Measurements from ENCODE around the gene CTR9. TPM values are rescaled to one million over a fixed set of nuclear protein-coding genes. Genes with fewer than 3 reads are reported as not detected.
A peak's percentile ranks its signal among the peaks of the same experiment; 100 is the strongest.

CTR9 gene
- polyA plus RNA-seq, 1 of the 3 experiments (the other 2 are of a cell fraction), result 10.1 TPM

DNA sequence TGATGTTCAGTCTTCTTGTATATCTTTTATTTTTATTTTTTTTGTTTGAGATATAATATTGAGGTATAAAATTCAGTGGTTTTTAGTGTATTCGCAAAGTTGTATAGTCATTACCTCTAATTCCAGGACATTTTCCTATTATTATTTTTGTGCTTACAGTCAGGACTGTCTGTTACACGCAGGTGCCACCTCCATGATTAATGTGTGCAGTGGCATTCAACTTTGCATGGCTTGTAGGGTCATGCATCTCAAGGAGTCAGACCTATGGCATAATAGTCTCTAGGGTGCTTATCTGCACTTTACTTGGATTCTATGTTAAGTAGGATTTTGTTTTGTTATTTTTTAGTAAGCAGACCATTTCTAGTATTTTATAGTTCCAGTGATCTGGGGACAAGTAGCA, 1.0 kb downstream of the CTR9 start:
- H3K27ac ChIP-seq (ENCODE audit: low read depth in 2 of 2, low read length in 1 of 2), result peak overlapping the region in 1 of 2 experiments; percentile 94; a peak in 1 of 4 replicates
- POLR2A ChIA-PET, result interaction anchor here (1.4 kb wide), 1 partner anchor 57 kb away, joined by 18 read pairs; the partner anchor contains the start of gene EIF4G2
- peaks cover 35% of the 10 kb centered on the region for H3K79me2 ChIP-seq (ENCODE audit: insufficient read depth)
- no peaks in the 10 kb centered on the region for H3K27me3 ChIP-seq (ENCODE audit: insufficient read depth)
- peaks cover 11% of the 10 kb centered on the region for H3F3A ChIP-seq (replicated peaks; ENCODE audit: insufficient read depth)
- no peak for DNase-seq
- CTCF ChIA-PET, result interaction anchor here (1.1 to 1.9 kb wide), 3 partner anchors 16 to 33 kb away, joined by 3 to 12 read pairs (median 3); no protein-coding TSS in a partner anchor
- no peaks in the 10 kb centered on the region for H3K9me2 ChIP-seq
- peak overlapping the region; percentile 76 to 98 for H3K4me3 ChIP-seq (ENCODE audit: low read depth in 2 of 2, low read length in 1 of 2)
- peak overlapping the region; percentile 83; the same call in 1 of the 2 replicates for H3K9ac ChIP-seq
- 3% methylated on average over 2 of the region's 2 CpGs for WGBS (ENCODE audit: low lambda C conversion rate)
- H3K36me3 ChIP-seq (replicated peaks in 1 of 2; ENCODE audit: control insufficient read depth in 1 of 2, insufficient read depth in 2 of 2, low read length in 1 of 2), result peaks cover 39 to 42% of the 10 kb centered on the region in 2 experiments
- TF ChIP-seq RAD21 (IDR thresholded peaks at IDR 0.05; ENCODE audit: low read length), result no peak
- TF ChIP-seq RCOR1 (IDR thresholded peaks at IDR 0.05; ENCODE audit: low read length), result no peak
- TF ChIP-seq YY1 (IDR thresholded peaks at IDR 0.05; ENCODE audit: low read depth), result no peak
- no peak for TF ChIP-seq NFIC (IDR thresholded peaks at IDR 0.05; ENCODE audit: borderline replicate concordance)
- TF ChIP-seq RXRA (IDR thresholded peaks at IDR 0.05; ENCODE audit: borderline replicate concordance, low read depth), result no peak
- TF ChIP-seq FOSL2 (IDR thresholded peaks at IDR 0.05; ENCODE audit: borderline replicate concordance, low read depth), result no peak
- peak overlapping the region; percentile 85; the same call in 1 of the 2 replicates for H2AFZ ChIP-seq (ENCODE audit: low read depth)
- H3K4me2 ChIP-seq, result peak overlapping the region; percentile 89
- H3K9me3 ChIP-seq, result no peaks in the 10 kb centered on the region
- peaks cover 0 to 10% of the 10 kb centered on the region in 2 experiments; a peak in 2 of 4 replicates for H3K4me1 ChIP-seq (ENCODE audit: control insufficient read depth in 1 of 2, insufficient read depth in 2 of 2, low read depth in 1 of 2, low read length in 1 of 2)
- 0 out of 2 replicates have a peak, but pooled peaks cover 6% of the 10 kb centered on the region for H4K20me1 ChIP-seq (ENCODE audit: insufficient read depth)

DNA sequence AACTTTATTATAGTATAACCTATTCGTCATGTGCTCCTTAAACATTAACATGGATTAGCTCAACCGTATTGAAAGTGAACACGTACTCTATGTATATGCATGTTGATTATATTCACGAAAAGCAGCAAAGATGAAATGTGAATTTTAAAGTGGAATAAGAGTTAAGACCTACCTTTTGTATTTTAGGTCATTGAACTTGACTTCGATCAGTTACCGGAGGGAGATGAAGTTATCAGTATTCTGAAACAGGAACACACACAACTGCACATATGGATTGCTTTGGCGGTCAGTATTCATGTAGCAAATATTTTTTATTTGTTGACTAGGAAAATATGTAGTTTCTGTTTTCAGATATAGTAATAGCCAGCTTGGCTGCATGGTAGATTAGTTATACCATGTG, 1.4 kb downstream of the CTR9 start:
- no peak for DNase-seq
- Histone ChIP-seq H3K4me3 (ENCODE audit: low read depth in 2 of 2, low read length in 1 of 2) (peak overlapping the region; percentile 76 to 98), H2AFZ (ENCODE audit: low read depth) (no peak overlapping the region), H3K4me1 (ENCODE audit: control insufficient read depth in 1 of 2, insufficient read depth in 2 of 2, low read depth in 1 of 2, low read length in 1 of 2) (peaks cover 0 to 10% of the 10 kb centered on the region in 2 experiments; a peak in 2 of 4 replicates), H3K9me2 (no peaks in the 10 kb centered on the region), H3K9ac (peak overlapping the region; percentile 83; the same call in 1 of the 2 replicates), H3K9me3 (no peaks in the 10 kb centered on the region), H3K27ac (ENCODE audit: low read depth in 2 of 2, low read length in 1 of 2) (no peak overlapping the region), H3K36me3 (replicated peaks in 1 of 2; ENCODE audit: control insufficient read depth in 1 of 2, insufficient read depth in 2 of 2, low read length in 1 of 2) (peaks cover 43 to 44% of the 10 kb centered on the region in 2 experiments), H3K4me2 (peak overlapping the region; percentile 89), H3K27me3 (ENCODE audit: insufficient read depth) (no peaks in the 10 kb centered on the region), H3F3A (replicated peaks; ENCODE audit: insufficient read depth) (peaks cover 11% of the 10 kb centered on the region), H4K20me1 (ENCODE audit: insufficient read depth) (0 out of 2 replicates have a peak, but pooled peaks cover 6% of the 10 kb centered on the region), H3K79me2 (ENCODE audit: insufficient read depth) (peaks cover 35% of the 10 kb centered on the region)
- ChIA-PET CTCF (interaction anchor here (1.2 to 2.3 kb wide), 3 partner anchors 15 to 17 kb away, joined by 3 to 12 read pairs (median 9); no protein-coding TSS in a partner anchor), POLR2A (no interaction called here)
- TF ChIP-seq TAF1 (IDR thresholded peaks at IDR 0.05; ENCODE audit: borderline replicate concordance, low read depth, low read length), result no peak
- no peak for TF ChIP-seq GATA2 (CRISPR knock-in tag; IDR thresholded peaks at IDR 0.05)
- TF ChIP-seq NRF1 (IDR thresholded peaks at IDR 0.05; ENCODE audit: low read depth, low read length), result no peak
- WGBS (ENCODE audit: low lambda C conversion rate), result 76% methylated on average over 7 of the region's 7 CpGs

DNA sequence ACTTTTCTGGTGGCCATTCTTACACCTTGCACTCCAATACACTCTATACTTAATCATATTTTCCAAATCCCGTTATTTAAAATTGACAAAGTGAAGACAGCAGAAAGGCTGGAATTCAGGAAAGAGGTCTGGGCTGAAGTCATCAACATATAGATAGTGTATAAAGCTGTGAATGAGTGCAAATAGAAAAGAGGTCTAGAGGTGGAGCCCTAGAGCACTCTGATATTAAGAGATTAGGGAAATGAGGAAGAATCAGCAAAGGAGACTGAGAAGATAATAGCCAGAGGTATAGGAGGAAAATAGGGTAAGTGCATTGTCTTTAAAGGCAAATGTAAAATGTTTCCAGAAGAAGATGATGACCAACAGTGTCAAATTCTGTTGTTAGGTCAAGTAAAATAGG, 7.9 kb downstream of the CTR9 start:
- Histone ChIP-seq H3K4me3 (ENCODE audit: low read depth in 2 of 2, low read length in 1 of 2) (no peak overlapping the region), H3K9ac (no peak overlapping the region), H3K27me3 (ENCODE audit: insufficient read depth) (no peaks in the 10 kb centered on the region), H3K27ac (ENCODE audit: low read depth in 2 of 2, low read length in 1 of 2) (no peak overlapping the region), H3K79me2 (ENCODE audit: insufficient read depth) (peaks cover 9% of the 10 kb centered on the region), H2AFZ (ENCODE audit: low read depth) (no peak overlapping the region), H4K20me1 (ENCODE audit: insufficient read depth) (no peaks in the 10 kb centered on the region), H3K4me1 (ENCODE audit: control insufficient read depth in 1 of 2, insufficient read depth in 2 of 2, low read depth in 1 of 2, low read length in 1 of 2) (no peaks in the 10 kb centered on the region; a peak in 1 of 4 replicates), H3K36me3 (replicated peaks in 1 of 2; ENCODE audit: control insufficient read depth in 1 of 2, insufficient read depth in 2 of 2, low read length in 1 of 2) (peaks cover 78 to 91% of the 10 kb centered on the region in 2 experiments), H3K9me3 (no peaks in the 10 kb centered on the region), H3F3A (replicated peaks; ENCODE audit: insufficient read depth) (no peaks in the 10 kb centered on the region), H3K9me2 (no peaks in the 10 kb centered on the region), H3K4me2 (no peak overlapping the region)
- CTCF ChIA-PET, result interaction anchor here (1.2 to 3.0 kb wide), 3 partner anchors 12 to 34 kb away, joined by 3 to 11 read pairs (median 4); no protein-coding TSS in a partner anchor
- POLR2A ChIA-PET, result no interaction called here
- TF ChIP-seq FOXM1 (IDR thresholded peaks at IDR 0.05; ENCODE audit: low read depth) (no peak), FOXJ3 (CRISPR knock-in tag; IDR thresholded peaks at IDR 0.05) (no peak), EZH2phosphoT487 (IDR thresholded peaks at IDR 0.05; ENCODE audit: borderline replicate concordance, low read depth) (no peak), TEAD4 (IDR thresholded peaks at IDR 0.05; ENCODE audit: borderline replicate concordance, insufficient read depth) (no peak), MXI1 (IDR thresholded peaks at IDR 0.05; ENCODE audit: low read depth, low read length) (no peak), RXRA (IDR thresholded peaks at IDR 0.05; ENCODE audit: borderline replicate concordance, low read depth) (no peak), GATA2 (CRISPR knock-in tag; IDR thresholded peaks at IDR 0.05) (peak; percentile 25; the same call in 1 of the 2 replicates)
- TF ChIP-seq, protein P1, sequence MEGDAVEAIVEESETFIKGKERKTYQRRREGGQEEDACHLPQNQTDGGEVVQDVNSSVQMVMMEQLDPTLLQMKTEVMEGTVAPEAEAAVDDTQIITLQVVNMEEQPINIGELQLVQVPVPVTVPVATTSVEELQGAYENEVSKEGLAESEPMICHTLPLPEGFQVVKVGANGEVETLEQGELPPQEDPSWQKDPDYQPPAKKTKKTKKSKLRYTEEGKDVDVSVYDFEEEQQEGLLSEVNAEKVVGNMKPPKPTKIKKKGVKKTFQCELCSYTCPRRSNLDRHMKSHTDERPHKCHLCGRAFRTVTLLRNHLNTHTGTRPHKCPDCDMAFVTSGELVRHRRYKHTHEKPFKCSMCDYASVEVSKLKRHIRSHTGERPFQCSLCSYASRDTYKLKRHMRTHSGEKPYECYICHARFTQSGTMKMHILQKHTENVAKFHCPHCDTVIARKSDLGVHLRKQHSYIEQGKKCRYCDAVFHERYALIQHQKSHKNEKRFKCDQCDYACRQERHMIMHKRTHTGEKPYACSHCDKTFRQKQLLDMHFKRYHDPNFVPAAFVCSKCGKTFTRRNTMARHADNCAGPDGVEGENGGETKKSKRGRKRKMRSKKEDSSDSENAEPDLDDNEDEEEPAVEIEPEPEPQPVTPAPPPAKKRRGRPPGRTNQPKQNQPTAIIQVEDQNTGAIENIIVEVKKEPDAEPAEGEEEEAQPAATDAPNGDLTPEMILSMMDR (IDR thresholded peaks at IDR 0.05), result peak; percentile 47
- no peak for DNase-seq
- WGBS (ENCODE audit: low lambda C conversion rate), result 95% methylated on average over 1 of the region's 1 CpG

All from SK-N-SH (cell line).